ENCODE data around the gene KCNB1.

The KCNB1 gene

DNA sequence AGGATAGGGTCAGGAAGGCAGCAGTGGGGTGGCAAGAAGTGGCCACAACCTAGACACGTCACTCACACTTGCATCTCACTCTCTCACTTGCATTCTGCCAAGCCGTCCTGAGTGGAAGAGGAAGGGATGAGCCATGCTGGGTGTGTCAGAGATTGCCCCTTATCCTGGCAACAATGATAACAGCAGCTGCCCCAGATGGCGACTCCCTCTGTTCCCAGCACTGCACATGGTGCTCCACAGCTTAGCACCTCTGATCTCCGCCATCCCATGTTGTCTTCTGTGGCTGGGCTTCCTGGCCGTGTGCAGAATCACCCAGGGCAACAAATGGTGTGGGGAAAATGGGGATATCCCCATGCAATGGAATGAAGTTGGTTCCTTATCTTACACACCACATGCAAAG lies 11.1 kb downstream of the KCNB1 start:
- DNase-seq (ENCODE audit: insufficient read length, low spot score) (no peak), FAIRE-seq (no peak)
- no peak for TF ChIP-seq POLR2A (IDR thresholded peaks at IDR 0.05; ENCODE audit: low read depth, low read length)

DNA sequence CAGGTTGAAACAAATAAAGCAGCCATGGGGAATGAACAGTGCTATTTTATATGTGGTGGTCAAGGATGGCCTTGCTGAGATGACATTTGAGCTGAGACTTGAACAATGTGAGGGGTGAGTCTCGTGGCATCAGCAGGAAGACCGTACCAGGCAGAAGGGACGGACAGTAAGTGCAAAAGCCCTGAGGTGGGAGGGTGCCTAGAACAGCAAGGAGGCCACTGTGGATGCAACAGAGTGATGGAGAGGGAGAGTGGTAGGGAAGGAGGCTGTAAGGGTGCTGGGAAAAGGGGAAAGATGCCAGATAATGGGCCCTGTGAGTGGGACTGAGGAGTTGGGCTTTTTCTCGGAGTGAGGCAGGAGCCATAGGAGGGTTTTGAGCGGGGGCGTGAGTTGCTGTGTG lies 11.5 kb downstream of the KCNB1 start:
- no peak for TF ChIP-seq POLR2A (IDR thresholded peaks at IDR 0.05; ENCODE audit: low read depth, low read length)
- FAIRE-seq = no peak
- no peak for DNase-seq (ENCODE audit: insufficient read length, low spot score)

DNA sequence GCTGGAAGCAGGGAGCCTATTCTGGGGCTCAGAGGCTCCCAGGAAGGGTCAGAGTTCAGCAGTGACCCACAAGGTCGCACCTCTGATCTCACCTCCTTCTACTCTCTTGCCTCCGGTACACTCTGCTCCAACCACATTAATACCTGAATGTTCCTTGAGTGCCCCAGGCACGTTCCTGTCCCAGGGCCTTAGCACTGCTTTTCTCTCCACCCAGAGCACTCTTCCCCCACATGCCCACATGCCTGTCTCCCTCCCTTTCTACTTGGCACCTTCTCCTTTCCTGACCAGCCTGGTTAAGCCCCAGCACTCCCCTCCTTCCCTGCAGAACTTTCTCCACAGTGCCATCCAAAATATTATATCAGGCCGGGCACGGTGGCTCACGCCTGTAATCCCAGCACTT lies 13.4 kb downstream of the KCNB1 start:
- TF ChIP-seq POLR2A (IDR thresholded peaks at IDR 0.05; ENCODE audit: low read depth, low read length) = no peak
- DNase-seq (ENCODE audit: insufficient read length, low spot score) (no peak), FAIRE-seq (no peak)

DNA sequence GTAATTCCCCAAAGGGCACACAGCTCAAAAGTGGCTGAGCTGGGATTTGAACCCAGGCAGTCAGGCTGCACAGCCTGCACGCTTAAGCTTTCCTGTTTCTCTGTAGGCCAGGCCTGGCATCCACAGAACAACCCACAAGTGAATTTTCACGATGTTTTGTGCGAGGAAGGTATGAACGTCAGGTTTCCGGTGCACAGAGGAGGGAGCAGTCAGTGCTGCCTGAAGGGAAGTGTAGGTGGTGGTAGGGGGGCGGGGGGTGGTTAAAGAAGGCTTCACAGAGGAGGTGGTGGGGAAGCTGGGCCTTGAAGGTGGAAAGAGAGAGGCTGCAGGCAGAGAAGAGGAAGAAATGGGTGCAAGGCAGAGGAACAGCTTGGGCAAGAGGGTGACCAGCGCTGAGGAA lies 14.1 kb downstream of the KCNB1 start:
- FAIRE-seq (no peak), DNase-seq (ENCODE audit: insufficient read length, low spot score) (no peak)
- no peak for TF ChIP-seq POLR2A (IDR thresholded peaks at IDR 0.05; ENCODE audit: low read depth, low read length)

DNA sequence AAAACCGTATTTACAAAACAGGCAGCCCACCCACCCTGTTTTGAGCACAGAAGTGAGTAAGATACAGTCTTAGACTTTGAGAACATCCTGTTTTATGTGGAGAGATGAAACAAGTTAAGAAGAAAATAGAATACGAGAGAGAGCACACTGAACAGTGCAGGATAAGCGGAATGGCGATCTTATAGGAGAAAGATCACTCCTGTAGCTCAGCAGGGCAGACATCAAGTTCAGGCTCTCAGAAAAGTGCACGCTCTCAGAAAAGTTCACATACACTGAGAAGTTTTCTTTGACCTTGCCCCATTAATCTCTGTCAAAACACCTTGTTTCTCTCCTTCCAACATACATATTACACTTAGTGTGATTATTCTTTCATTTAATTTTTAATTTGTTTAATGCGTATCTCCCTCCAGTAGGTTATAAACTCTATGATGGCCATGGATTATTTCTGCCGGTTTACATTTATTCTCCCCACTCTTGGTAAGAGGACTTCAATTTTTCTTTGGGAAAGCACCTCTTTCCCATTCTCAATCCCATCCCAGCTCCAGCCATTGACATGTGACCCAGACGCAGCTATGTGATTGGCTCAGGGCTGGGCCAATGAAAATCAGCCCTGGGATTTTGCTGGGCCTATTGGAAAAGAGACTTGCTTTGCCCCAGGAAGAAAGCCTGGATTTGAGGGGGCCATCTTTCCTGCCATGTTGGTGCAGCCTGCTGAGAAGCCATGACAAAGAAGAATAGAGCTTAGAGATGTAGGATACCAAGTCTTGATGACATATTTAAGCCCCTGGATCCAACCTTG lies 16.2 kb downstream of the KCNB1 start:
- no peak for TF ChIP-seq POLR2A (IDR thresholded peaks at IDR 0.05; ENCODE audit: low read depth, low read length)
- FAIRE-seq (no peak), DNase-seq (ENCODE audit: insufficient read length, low spot score) (no peak)

DNA sequence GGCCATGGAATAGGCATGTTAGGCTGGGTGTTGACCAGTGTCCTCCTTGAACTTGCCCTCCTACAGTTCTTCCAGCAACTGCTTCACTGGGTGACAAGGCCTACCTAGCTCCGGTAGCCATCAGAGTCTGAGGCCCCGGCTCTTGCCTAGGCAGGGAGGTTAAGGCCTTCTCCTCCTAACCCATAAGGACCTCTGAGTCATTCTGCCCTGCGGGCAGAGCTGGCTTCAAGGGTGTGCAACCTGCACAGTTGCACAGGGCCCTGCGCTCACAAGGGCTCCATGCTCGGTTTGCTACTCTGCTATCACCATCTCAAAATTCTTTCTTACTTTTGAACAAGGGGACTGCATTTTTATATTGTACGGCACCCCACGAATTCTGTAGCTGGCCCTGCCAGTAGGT lies 17.9 kb downstream of the KCNB1 start:
- DNase-seq (ENCODE audit: insufficient read length, low spot score) (no peak), FAIRE-seq (no peak)
- TF ChIP-seq POLR2A (IDR thresholded peaks at IDR 0.05; ENCODE audit: low read depth, low read length) = no peak

DNA sequence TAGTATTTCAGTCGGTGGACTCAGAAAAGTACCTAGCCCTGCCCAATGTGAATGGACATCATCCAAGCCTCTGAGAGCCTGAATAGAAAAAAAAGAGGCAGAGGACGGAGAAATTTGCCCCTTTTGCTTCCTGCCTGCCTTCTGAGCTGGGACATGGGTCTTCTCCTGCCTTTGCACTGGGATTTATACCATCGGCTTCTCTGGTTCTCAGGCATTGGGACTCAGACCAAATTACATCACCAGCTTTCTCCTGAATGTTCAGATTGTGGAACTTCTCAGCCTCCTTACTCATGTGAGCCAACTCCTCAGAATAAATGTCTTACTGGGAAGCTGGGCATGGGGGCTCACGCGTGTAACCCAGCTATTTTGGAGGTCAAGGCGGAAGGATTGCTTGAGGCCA lies 19.8 kb downstream of the KCNB1 start:
- TF ChIP-seq POLR2A (IDR thresholded peaks at IDR 0.05; ENCODE audit: low read depth, low read length) = no peak
- DNase-seq (ENCODE audit: insufficient read length, low spot score) (no peak), FAIRE-seq (no peak)

DNA sequence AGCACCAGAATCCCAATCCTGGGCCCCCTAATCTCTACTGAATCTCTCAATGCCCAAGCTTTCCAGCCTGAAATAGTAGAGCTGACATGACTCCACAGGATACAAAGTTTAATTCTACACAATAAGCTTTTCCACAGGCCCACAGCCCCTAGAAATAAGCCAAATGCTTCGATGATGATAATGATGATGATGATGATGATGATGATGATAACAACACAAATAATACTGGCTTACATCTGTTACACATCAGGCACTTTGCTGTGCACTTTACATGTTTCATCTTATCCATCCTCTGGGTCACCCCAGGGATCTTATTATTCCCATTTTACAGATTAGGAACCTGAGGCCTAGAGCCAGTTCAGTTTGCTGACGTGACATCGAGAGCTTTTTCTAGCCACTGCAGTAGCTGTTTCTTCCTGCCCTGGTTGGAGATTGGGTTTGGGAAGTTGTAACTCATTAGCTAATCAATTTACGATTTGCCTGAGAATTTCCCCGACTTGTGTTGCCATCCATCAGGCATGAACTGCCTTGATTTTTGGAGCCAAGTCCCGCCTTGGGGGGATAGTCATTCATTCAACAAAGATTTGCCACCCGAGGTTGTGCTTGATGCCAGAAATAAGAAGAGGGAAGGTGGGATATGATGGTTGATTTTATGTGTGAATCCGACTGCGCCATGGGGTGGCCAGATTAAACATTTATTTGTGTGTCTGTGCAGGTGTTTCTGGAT lies 20.4 kb downstream of the KCNB1 start:
- no peak for TF ChIP-seq POLR2A (IDR thresholded peaks at IDR 0.05; ENCODE audit: low read depth, low read length)
- FAIRE-seq (no peak), DNase-seq (ENCODE audit: insufficient read length, low spot score) (no peak)

DNA sequence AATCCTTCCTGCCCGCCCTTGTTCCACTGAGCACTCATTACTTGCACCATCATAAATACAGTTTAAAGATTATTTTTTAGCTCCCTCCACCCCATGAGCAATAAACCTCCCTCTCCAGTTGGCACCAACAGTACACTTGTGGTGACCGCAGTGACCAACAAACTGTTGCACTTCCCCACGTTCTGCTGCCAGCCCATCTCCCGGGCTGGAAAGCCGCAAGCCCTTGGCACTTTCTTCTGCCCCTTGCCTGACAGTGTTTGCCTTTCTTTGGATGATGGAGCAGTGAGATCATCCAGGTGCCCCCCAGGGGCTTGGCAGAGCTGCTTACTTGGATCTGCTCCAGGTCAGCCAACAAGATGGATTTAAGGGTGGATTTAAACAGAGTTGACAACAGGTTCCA lies 21.6 kb downstream of the KCNB1 start:
- no peak for FAIRE-seq
- DNase-seq (ENCODE audit: insufficient read length, low spot score) = no peak
- TF ChIP-seq POLR2A (IDR thresholded peaks at IDR 0.05; ENCODE audit: low read depth, low read length) = no peak

DNA sequence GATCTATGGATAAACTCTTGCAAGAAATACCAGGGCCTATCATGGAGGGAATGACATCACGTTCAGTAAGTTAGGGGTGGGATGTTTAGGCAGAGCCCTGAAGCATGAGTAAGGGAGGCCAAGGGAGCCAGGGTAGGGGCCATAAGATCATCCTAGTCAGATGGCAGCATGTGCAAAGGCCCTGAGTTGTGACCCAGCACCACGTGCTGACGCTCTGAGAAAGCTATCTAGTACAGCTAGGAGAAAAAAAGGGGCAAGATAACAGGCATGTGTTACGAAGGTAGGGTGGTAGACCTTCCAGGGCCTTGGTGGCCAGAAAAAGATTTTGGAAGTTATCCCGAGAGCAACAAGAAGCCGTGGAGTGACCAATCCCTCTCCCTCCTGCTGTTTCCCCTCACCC lies 22.3 kb downstream of the KCNB1 start:
- no peak for TF ChIP-seq POLR2A (IDR thresholded peaks at IDR 0.05; ENCODE audit: low read depth, low read length)
- DNase-seq (ENCODE audit: insufficient read length, low spot score) (no peak), FAIRE-seq (no peak)

DNA sequence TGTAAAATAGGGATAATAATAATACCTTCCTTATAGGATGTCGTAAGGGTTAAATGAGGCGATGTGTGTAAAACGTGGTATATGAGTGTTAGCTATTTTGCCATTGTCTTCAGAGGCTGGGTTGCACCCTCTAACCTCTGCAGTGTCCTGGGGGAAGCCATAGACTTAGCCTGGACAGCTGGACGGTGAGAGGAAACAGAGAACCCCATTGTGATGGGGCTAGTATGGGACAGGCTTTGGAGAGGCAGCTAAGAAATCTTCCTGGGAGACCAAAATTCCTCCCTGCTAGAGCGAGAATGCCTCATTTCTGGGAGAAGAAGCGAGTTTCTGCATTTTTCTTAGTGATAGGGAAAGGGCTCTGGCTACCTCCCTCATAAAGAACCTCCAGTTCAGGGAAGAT lies 22.8 kb downstream of the KCNB1 start:
- DNase-seq (ENCODE audit: insufficient read length, low spot score) (no peak), FAIRE-seq (no peak)
- TF ChIP-seq POLR2A (IDR thresholded peaks at IDR 0.05; ENCODE audit: low read depth, low read length) = no peak

DNA sequence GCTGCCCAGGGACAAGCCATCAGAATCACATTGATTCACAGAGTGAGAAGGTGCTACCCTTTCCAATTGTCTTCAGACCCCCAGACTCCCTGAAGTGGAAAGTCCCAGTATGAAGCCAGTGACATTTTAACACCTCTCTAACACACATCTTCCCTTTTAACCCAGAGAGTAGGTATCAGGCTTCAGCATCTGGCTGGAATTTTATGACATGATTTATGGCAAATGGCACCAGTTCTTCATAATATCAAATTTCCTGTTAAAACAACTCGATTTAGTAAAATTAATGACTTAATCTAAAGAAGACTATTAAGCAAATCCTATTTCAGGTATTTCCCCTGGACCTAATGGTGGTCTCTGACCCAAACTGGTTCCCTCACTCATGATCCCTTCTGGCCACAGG lies 25.0 kb downstream of the KCNB1 start:
- no peak for TF ChIP-seq POLR2A (IDR thresholded peaks at IDR 0.05; ENCODE audit: low read depth, low read length)
- FAIRE-seq (no peak), DNase-seq (ENCODE audit: insufficient read length, low spot score) (no peak)

DNA sequence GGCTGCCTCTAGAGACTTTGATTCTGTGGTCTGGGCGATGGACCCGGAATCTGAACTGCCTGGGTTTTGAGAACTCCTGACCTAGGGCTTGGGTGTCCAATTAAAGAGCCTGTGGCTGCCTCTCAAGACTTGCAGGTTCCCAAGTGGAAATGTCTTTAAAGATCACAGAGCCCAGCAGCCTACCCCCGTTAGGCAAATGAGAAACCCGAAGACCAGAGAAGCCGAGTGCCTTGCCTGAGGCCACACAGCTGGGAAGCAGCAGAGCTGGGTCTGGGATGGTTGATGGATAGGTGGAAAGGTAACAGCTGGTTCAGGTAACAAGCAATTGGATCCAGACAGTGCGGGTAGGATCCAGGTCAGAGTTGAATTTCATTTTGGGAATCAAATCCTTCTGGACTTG lies 25.8 kb downstream of the KCNB1 start:
- no peak for TF ChIP-seq POLR2A (IDR thresholded peaks at IDR 0.05; ENCODE audit: low read depth, low read length)
- DNase-seq (ENCODE audit: insufficient read length, low spot score) (no peak), FAIRE-seq (no peak)

DNA sequence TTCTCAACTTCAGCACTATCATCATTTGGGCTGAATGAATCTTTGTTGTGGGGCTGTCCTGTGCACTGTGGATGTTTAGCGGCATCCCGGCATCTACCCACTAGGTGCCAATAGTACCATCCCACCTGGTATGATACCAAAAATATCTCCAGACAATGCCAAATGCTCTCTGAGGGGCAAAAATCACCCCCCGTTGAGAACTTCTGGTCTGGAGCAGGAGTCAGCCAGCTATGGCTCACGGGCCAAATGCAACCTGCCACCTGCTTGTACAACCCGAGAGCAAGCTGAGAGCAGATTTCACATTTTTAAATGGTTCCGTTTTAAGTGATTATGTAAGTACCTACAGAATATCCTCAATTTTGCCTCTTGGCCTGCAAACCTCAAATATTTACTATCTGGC lies 26.8 kb downstream of the KCNB1 start:
- DNase-seq (ENCODE audit: insufficient read length, low spot score) (no peak), FAIRE-seq (no peak)
- TF ChIP-seq POLR2A (IDR thresholded peaks at IDR 0.05; ENCODE audit: low read depth, low read length) = no peak

DNA sequence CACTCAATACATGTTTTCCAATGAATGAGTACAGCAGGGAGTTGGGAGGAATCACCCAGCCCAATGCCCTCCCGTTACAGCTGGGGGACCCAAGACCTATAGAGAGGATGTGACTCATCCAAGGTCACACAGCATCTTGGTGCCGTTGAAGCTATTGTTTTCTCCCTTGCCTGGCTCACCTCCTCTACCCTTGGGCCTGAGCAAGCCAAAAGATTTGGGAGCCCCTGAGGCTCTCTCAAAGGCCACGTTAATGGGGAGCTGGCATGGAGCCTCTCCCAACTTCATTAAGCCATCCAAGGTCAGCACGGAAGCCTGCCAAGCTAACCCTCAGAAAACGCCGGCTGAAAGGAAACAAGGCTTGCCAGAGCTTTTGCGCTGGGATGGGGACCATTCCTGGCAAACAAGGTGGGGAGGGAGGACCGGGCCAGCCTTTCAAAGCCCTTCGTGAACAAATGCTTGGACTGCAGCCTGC lies 30.4 kb downstream of the KCNB1 start:
- DNase-seq (ENCODE audit: insufficient read length, low spot score) (peak; percentile 54), FAIRE-seq (no peak)
- no peak for TF ChIP-seq POLR2A (IDR thresholded peaks at IDR 0.05; ENCODE audit: low read depth, low read length)

Measured in H54 (cell line).